HEK293 (cell line): ENCODE results near the gene PLSCR1.

Experiments used
- CTCF ChIA-PET: fragments of 350-600 bp; formaldehyde crosslinking; extraction: SDS; loops from one replicate; lab custom pipeline; 2021; ENCODE audit warnings: antibody characterized with exemption; lab: Yijun Ruan, JAX
- POLR2A ChIA-PET: fragments of 300-600 bp; formaldehyde crosslinking; extraction: SDS; loops from one replicate; lab custom pipeline; 2020; ENCODE audit warnings: antibody characterized with exemption, inconsistent platforms; lab: Yijun Ruan, JAX
- H3K27ac ChIP-seq: fragments of 200-500 bp; sonication (Bioruptor generic); 2 replicates; pipeline ENCODE4 v1.5.1; 2014; ENCODE audit warnings: low read depth, low read length, control low read depth, inconsistent platforms; ENCODE audit errors: extremely low read depth
- H3K36me3 ChIP-seq, 2 experiments: fragments of 200-500 bp in 1 of 2; sonication (Bioruptor generic) in 1 of 2; 1 replicate in 1 of 2; 2 replicates in 1 of 2; pipeline ENCODE4 v1.5.1; 2014 to 2017; ENCODE audit warnings: inconsistent platforms in 2 of 2, low read length in 2 of 2; ENCODE audit not compliant: control insufficient read depth in 2 of 2, insufficient read depth in 1 of 2
- H3K4me1 ChIP-seq: fragments of 200-500 bp; sonication (Bioruptor generic); 2 replicates; pipeline ENCODE4 v1.5.1; 2014; ENCODE audit warnings: mild to moderate bottlenecking, low read length, inconsistent platforms; ENCODE audit not compliant: control insufficient read depth, insufficient read depth
- H3K4me3 ChIP-seq: 2 replicates; pipeline ENCODE4 v1.5.1; 2011; ENCODE audit warnings: low read depth, mild to moderate bottlenecking, control low read depth, low read length, moderate library complexity
- H3K9me3 ChIP-seq: fragments of 200-500 bp; sonication (Bioruptor generic); 2 replicates; pipeline ENCODE4 v1.5.1; 2014; ENCODE audit warnings: low read depth, low read length, inconsistent platforms; ENCODE audit not compliant: control insufficient read depth, insufficient read depth
- FEZF1 ChIP-seq: fragments of 450-650 bp; formaldehyde crosslinking; IDR thresholded peaks from 2 replicates; pipeline ENCODE4 v1.5.1; 2016; ENCODE audit warnings: missing biosample characterization, missing genetic modification characterization
- GFI1B ChIP-seq: fragments of 450-650 bp; formaldehyde crosslinking; IDR thresholded peaks from 2 replicates; pipeline ENCODE4 v1.5.1; 2016; ENCODE audit warnings: missing biosample characterization, missing genetic modification characterization
- GLIS1 ChIP-seq: fragments of 450-650 bp; formaldehyde crosslinking; IDR thresholded peaks from 2 replicates; pipeline ENCODE4 v1.5.1; 2016; ENCODE audit warnings: missing biosample characterization, missing genetic modification characterization
- HIC1 ChIP-seq: fragments of 450-650 bp; formaldehyde crosslinking; IDR thresholded peaks from 2 replicates; pipeline ENCODE4 v1.5.1; 2016; ENCODE audit warnings: missing biosample characterization, missing genetic modification characterization
- HOXA7 ChIP-seq: sonication (generic); formaldehyde crosslinking; IDR thresholded peaks from 2 replicates; pipeline ENCODE4 v1.8.1; 2022; ENCODE audit warnings: missing genetic modification reagents, borderline replicate concordance
- KLF10 ChIP-seq: fragments of 450-650 bp; IDR thresholded peaks from 2 replicates; pipeline ENCODE4 v1.5.1; 2018; ENCODE audit warnings: missing biosample characterization, mild to moderate bottlenecking, missing genetic modification characterization
- KLF8 ChIP-seq: fragments of 450-650 bp; formaldehyde crosslinking; IDR thresholded peaks from 2 replicates; pipeline ENCODE4 v1.5.1; 2016; ENCODE audit warnings: missing biosample characterization, missing genetic modification characterization
- KLF9 ChIP-seq: fragments of 450-650 bp; formaldehyde crosslinking; IDR thresholded peaks from 2 replicates; pipeline ENCODE4 v1.5.1; 2016; ENCODE audit warnings: missing biosample characterization, missing genetic modification characterization, low read depth
- YY2 ChIP-seq: fragments of 450-650 bp; formaldehyde crosslinking; IDR thresholded peaks from 2 replicates; pipeline ENCODE4 v1.5.1; 2016; ENCODE audit warnings: missing biosample characterization, missing genetic modification characterization
- ZEB2 ChIP-seq: fragments of 450-650 bp; formaldehyde crosslinking; IDR thresholded peaks from 2 replicates; pipeline ENCODE4 v1.5.1; 2016; ENCODE audit warnings: missing biosample characterization, missing genetic modification characterization
- ZFP37 ChIP-seq: fragments of 450-650 bp; formaldehyde crosslinking; IDR thresholded peaks from 2 replicates; pipeline ENCODE4 v1.5.1; 2016; ENCODE audit warnings: missing biosample characterization, missing genetic modification characterization
- ZFP41 ChIP-seq: fragments of 450-650 bp; formaldehyde crosslinking; IDR thresholded peaks from 2 replicates; pipeline ENCODE4 v1.5.1; 2016; ENCODE audit warnings: missing biosample characterization, missing genetic modification characterization, borderline replicate concordance
- ZNF10 ChIP-seq: fragments of 450-650 bp; formaldehyde crosslinking; IDR thresholded peaks from 2 replicates; pipeline ENCODE4 v1.5.1; 2017; ENCODE audit warnings: missing biosample characterization, missing genetic modification characterization
- ZNF174 ChIP-seq: fragments of 450-650 bp; formaldehyde crosslinking; IDR thresholded peaks from 2 replicates; pipeline ENCODE4 v1.5.0; 2017; ENCODE audit warnings: missing biosample characterization, mild to moderate bottlenecking, missing genetic modification characterization
- ZNF202 ChIP-seq: fragments of 450-650 bp; formaldehyde crosslinking; IDR thresholded peaks from 2 replicates; pipeline ENCODE4 v1.5.1; 2016; ENCODE audit warnings: missing biosample characterization, missing genetic modification characterization, borderline replicate concordance
- ZNF501 ChIP-seq: fragments of 450-650 bp; formaldehyde crosslinking; IDR thresholded peaks from 2 replicates; pipeline ENCODE4 v1.5.1; 2016; ENCODE audit warnings: missing biosample characterization, missing genetic modification characterization
- ZNF621 ChIP-seq: fragments of 450-650 bp; formaldehyde crosslinking; IDR thresholded peaks from 2 replicates; pipeline ENCODE4 v1.5.1; 2017; ENCODE audit warnings: missing biosample characterization, missing genetic modification characterization
- ZNF645 ChIP-seq: fragments of 450-650 bp; formaldehyde crosslinking; IDR thresholded peaks from 2 replicates; pipeline ENCODE4; 2016; ENCODE audit warnings: missing biosample characterization, missing genetic modification characterization
- ZNF664 ChIP-seq: fragments of 450-650 bp; formaldehyde crosslinking; IDR thresholded peaks from 2 replicates; pipeline ENCODE4 v1.5.1; 2016; ENCODE audit warnings: missing biosample characterization, missing genetic modification characterization
- ZNF701 ChIP-seq: fragments of 450-650 bp; formaldehyde crosslinking; IDR thresholded peaks from 2 replicates; pipeline ENCODE4 v1.5.1; 2016; ENCODE audit warnings: missing biosample characterization, missing genetic modification characterization
- ZNF777 ChIP-seq: fragments of 450-650 bp; formaldehyde crosslinking; IDR thresholded peaks from 2 replicates; pipeline ENCODE4 v1.5.1; 2017; ENCODE audit warnings: missing biosample characterization, missing genetic modification characterization, borderline replicate concordance
- ZNF791 ChIP-seq: fragments of 450-650 bp; formaldehyde crosslinking; IDR thresholded peaks from 2 replicates; pipeline ENCODE4 v1.5.1; 2016; ENCODE audit warnings: missing biosample characterization, missing genetic modification characterization
- TF ChIP-seq, protein P1 (sequence below): fragments of 450-650 bp; formaldehyde crosslinking; conservative IDR thresholded peaks from 2 replicates; pipeline ENCODE4 v1.5.1; 2016; ENCODE audit warnings: low read depth, missing biosample characterization, missing genetic modification characterization
- TF ChIP-seq, protein P2 (sequence below): fragments of 450-650 bp; formaldehyde crosslinking; IDR thresholded peaks from 2 replicates; pipeline ENCODE4 v1.5.1; 2016; ENCODE audit warnings: missing biosample characterization, missing genetic modification characterization, borderline replicate concordance

The PLSCR1 gene

DNA sequence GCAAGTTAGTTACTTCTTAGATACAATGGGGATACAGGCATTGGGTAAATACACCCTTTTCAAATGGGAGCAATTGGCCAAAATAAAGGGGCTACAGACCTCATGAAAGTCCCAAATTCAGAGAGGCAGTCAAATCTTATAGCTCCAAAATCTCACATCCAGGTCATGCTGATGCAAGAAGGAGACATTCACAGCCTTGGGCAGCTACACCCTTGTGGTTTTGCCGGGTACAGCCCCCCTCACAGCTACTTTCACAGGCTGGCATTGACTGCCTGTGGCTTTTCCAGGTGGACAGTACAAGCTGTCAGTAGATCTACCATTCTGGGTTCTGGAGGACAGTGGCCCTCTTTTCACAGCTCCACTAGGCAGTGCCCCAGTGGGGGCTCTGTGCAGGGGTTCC lies 17.5 kb upstream of the PLSCR1 start (continued):
- no peak for TF ChIP-seq GLIS1 (tag by site-specific recombination)
- no peak for TF ChIP-seq ZNF174 (tag by site-specific recombination)
- TF ChIP-seq FEZF1 (tag by site-specific recombination): no peak
- TF ChIP-seq ZNF664 (tag by site-specific recombination): no peak
- TF ChIP-seq KLF10 (tag by site-specific recombination): no peak
- TF ChIP-seq ZNF791: no peak
- TF ChIP-seq, protein P1, sequence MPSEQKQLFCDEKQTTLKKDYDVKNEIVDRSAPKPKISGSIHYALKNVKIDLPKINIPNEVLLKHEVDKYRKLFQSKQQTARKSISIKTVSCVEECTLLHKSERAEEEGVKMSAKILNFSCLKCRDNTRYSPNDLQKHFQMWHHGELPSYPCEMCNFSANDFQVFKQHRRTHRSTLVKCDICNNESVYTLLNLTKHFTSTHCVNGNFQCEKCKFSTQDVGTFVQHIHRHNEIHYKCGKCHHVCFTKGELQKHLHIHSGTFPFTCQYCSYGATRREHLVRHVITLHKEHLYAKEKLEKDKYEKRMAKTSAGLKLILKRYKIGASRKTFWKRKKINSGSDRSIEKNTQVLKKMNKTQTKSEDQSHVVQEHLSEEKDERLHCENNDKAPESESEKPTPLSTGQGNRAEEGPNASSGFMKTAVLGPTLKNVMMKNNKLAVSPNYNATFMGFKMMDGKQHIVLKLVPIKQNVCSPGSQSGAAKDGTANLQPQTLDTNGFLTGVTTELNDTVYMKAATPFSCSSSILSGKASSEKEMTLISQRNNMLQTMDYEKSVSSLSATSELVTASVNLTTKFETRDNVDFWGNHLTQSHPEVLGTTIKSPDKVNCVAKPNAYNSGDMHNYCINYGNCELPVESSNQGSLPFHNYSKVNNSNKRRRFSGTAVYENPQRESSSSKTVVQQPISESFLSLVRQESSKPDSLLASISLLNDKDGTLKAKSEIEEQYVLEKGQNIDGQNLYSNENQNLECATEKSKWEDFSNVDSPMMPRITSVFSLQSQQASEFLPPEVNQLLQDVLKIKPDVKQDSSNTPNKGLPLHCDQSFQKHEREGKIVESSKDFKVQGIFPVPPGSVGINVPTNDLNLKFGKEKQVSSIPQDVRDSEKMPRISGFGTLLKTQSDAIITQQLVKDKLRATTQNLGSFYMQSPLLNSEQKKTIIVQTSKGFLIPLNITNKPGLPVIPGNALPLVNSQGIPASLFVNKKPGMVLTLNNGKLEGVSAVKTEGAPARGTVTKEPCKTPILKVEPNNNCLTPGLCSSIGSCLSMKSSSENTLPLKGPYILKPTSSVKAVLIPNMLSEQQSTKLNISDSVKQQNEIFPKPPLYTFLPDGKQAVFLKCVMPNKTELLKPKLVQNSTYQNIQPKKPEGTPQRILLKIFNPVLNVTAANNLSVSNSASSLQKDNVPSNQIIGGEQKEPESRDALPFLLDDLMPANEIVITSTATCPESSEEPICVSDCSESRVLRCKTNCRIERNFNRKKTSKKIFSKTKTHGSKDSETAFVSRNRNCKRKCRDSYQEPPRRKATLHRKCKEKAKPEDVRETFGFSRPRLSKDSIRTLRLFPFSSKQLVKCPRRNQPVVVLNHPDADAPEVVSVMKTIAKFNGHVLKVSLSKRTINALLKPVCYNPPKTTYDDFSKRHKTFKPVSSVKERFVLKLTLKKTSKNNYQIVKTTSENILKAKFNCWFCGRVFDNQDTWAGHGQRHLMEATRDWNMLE (tag by site-specific recombination): no peak
- TF ChIP-seq KLF9: no peak
- TF ChIP-seq ZNF645: no peak
- TF ChIP-seq ZFP37 (tag by site-specific recombination): no peak

- ChIA-PET CTCF (no interaction called here), POLR2A (no interaction called here)
- H3K36me3 ChIP-seq: no peaks in the 10 kb centered on the region
- H3K9me3 ChIP-seq: no peaks in the 10 kb centered on the region
- H3K27ac ChIP-seq: no peak overlapping the region
- H3K4me1 ChIP-seq: no peaks in the 10 kb centered on the region
- no peak overlapping the region for H3K4me3 ChIP-seq
- TF ChIP-seq HIC1 (tag by site-specific recombination) (no peak), ZNF777 (tag by site-specific recombination) (no peak), ZNF10 (tag by site-specific recombination) (no peak), ZNF202 (tag by site-specific recombination) (no peak), YY2 (tag by site-specific recombination) (no peak), ZFP41 (tag by site-specific recombination) (no peak), ZNF501 (tag by site-specific recombination) (no peak), HOXA7 (CRISPR knock-in tag) (no peak), GFI1B (no peak), KLF8 (tag by site-specific recombination) (no peak), ZNF621 (no peak), ZEB2 (no peak), ZNF701 (tag by site-specific recombination) (no peak)
- TF ChIP-seq, protein P2, sequence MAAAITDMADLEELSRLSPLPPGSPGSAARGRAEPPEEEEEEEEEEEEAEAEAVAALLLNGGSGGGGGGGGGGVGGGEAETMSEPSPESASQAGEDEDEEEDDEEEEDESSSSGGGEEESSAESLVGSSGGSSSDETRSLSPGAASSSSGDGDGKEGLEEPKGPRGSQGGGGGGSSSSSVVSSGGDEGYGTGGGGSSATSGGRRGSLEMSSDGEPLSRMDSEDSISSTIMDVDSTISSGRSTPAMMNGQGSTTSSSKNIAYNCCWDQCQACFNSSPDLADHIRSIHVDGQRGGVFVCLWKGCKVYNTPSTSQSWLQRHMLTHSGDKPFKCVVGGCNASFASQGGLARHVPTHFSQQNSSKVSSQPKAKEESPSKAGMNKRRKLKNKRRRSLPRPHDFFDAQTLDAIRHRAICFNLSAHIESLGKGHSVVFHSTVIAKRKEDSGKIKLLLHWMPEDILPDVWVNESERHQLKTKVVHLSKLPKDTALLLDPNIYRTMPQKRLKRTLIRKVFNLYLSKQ: no peak
- TF ChIP-seq, protein P1 (tag by site-specific recombination): no peak
These were observed 17.1 kb upstream of the PLSCR1 start for GRCh38 chr3:146561463-146561862.
